GM12878 (cell line): ENCODE results near the gene SOX12. TPM values are rescaled to one million over a fixed set of nuclear protein-coding genes. Genes with fewer than 3 reads are reported as not detected.

ENCODE experiments used
- EP300 ChIP-seq, 2 experiments: fragments of 150-350 bp in 1 of 2; IDR thresholded peaks; 2 replicates each; pipeline ENCODE4 v1.6.1; 2011 to 2012; ENCODE audit warnings: low read depth in 2 of 2, low read length in 2 of 2, borderline replicate concordance in 1 of 2, improper control_type of control experiment in 1 of 2, inconsistent platforms in 1 of 2; ENCODE audit not compliant: control insufficient read depth in 1 of 2
- HDAC2 ChIP-seq: fragments of 200-600 bp; sonication (generic); IDR thresholded peaks from 2 replicates; pipeline ENCODE4 v1.6.1; 2017
- HDAC6 ChIP-seq: fragments of 200-600 bp; sonication (generic); IDR thresholded peaks from one replicate; pipeline ENCODE4 v1.8.0; 2017; ENCODE audit warnings: antibody characterized with exemption; ENCODE audit not compliant: unreplicated experiment
- HDGF ChIP-seq: fragments of 450-650 bp; IDR thresholded peaks from 2 replicates; pipeline ENCODE4 v1.6.1; 2016; ENCODE audit warnings: antibody characterized with exemption
- HSF1 ChIP-seq: fragments of 150-350 bp; IDR thresholded peaks from 2 replicates; pipeline ENCODE4 v1.6.1; 2014; ENCODE audit warnings: mild to moderate bottlenecking, low read depth, low read length
- KAT2A ChIP-seq: conservative IDR thresholded peaks from 2 replicates; pipeline ENCODE4 v1.6.1; 2011; ENCODE audit warnings: low read depth, low read length; ENCODE audit not compliant: control insufficient read depth
- MTA2 ChIP-seq: fragments of 450-650 bp; IDR thresholded peaks from 2 replicates; pipeline ENCODE4 v1.6.1; 2016; ENCODE audit warnings: low read depth, mild to moderate bottlenecking, moderate library complexity
- SREBF1 ChIP-seq: IDR thresholded peaks from 2 replicates; pipeline ENCODE4 v1.6.1; 2012; ENCODE audit warnings: mild to moderate bottlenecking, low read length
- SREBF2 ChIP-seq: IDR thresholded peaks from 2 replicates; pipeline ENCODE4 v1.6.1; 2012; ENCODE audit warnings: mild to moderate bottlenecking, low read length
- TBL1XR1 ChIP-seq: IDR thresholded peaks from 2 replicates; pipeline ENCODE4 v1.6.1; 2012; ENCODE audit warnings: low read depth, low read length, improper control_type of control experiment
- polyA plus RNA-seq, 11 experiments: library from polyadenylated mRNA; depleted of rRNA in 4 of 11; unstranded in 6 of 11; stranded (reverse) in 5 of 11; fragments of >200 nt; fragmentation: Nextera tagmentation in 4 of 11; fragmentation: Illumina TruSeq in 1 of 11; extraction: Ambion mirVana in 4 of 11; extraction: Trizol in 1 of 11; gene quantifications; 1 replicate in 1 of 11; 2 replicates in 10 of 11; pipeline versions ENCODE4 v1.2.1 to v1.2.3, GENCODE V29; 2011 to 2016; ENCODE audit warnings: inconsistent platforms in 2 of 11, missing spikeins in 2 of 11, low read depth in 1 of 11
- total RNA-seq, 4 experiments: library from RNA; depleted of rRNA in 3 of 4; stranded (reverse); fragments of >200 nt in 3 of 4; fragmentation: Illumina TruSeq in 1 of 4; extraction: Trizol in 1 of 4; gene quantifications; 2 replicates each; pipeline versions ENCODE4 v1.2.1 to v1.2.3, GENCODE V29; 2013 to 2021
- TF ChIP-seq, protein P1 (sequence below): fragments of 450-650 bp; IDR thresholded peaks from 2 replicates; pipeline ENCODE4 v1.6.1; 2014; ENCODE audit warnings: mild to moderate bottlenecking
- TF ChIP-seq, protein P2 (sequence below): fragments of 450-650 bp; IDR thresholded peaks from 2 replicates; pipeline ENCODE4 v1.6.1; 2017; ENCODE audit warnings: mild to moderate bottlenecking
- TF ChIP-seq, protein P3 (sequence below): fragments of 450-650 bp; IDR thresholded peaks from 2 replicates; pipeline ENCODE4 v1.6.1; 2016; ENCODE audit warnings: mild to moderate bottlenecking
- TF ChIP-seq, protein P4 (sequence below): IDR thresholded peaks from 2 replicates; pipeline ENCODE4 v1.6.1; 2011; ENCODE audit warnings: borderline replicate concordance, low read depth, mild to moderate bottlenecking, moderate library complexity, mixed read lengths, low read length; ENCODE audit not compliant: insufficient read depth; ENCODE audit errors: extremely low read length
- TF ChIP-seq, protein P5 (sequence below): IDR thresholded peaks from 2 replicates; pipeline ENCODE4 v1.6.1; 2012; ENCODE audit warnings: low read depth, low read length, improper control_type of control experiment
- TF ChIP-seq, protein P6 (sequence below): fragments of 450-650 bp; IDR thresholded peaks from 2 replicates; pipeline ENCODE4 v1.6.1; 2017; ENCODE audit warnings: mild to moderate bottlenecking, moderate library complexity

The SOX12 gene
- total and polyA plus RNA-seq, 10 of the 15 experiments (the other 5 are each of a cell fraction or from before 2014, with no cell fraction given): 0.50 to 17.9 (median 1.4) TPM

GRCh38 chr20:297098-297924 is 28.0 kb upstream of the SOX12 start, which contains the start of gene ZCCHC3 (continued):
- TF ChIP-seq, protein P1, sequence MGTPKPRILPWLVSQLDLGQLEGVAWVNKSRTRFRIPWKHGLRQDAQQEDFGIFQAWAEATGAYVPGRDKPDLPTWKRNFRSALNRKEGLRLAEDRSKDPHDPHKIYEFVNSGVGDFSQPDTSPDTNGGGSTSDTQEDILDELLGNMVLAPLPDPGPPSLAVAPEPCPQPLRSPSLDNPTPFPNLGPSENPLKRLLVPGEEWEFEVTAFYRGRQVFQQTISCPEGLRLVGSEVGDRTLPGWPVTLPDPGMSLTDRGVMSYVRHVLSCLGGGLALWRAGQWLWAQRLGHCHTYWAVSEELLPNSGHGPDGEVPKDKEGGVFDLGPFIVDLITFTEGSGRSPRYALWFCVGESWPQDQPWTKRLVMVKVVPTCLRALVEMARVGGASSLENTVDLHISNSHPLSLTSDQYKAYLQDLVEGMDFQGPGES: no peak
- TF ChIP-seq MTA2 (no peak), HDAC6 (no peak), HDAC2 (no peak), SREBF2 (no peak), KAT2A (no peak), HSF1 (no peak), TBL1XR1 (no peak), HDGF (peak; percentile 89), EP300 (IDR thresholded peaks at IDR 0.05; ENCODE audit: borderline replicate concordance in 1 of 2, control insufficient read depth in 1 of 2, low read depth in 2 of 2, low read length in 2 of 2) (no peak), SREBF1 (no peak)
- TF ChIP-seq, protein P2, sequence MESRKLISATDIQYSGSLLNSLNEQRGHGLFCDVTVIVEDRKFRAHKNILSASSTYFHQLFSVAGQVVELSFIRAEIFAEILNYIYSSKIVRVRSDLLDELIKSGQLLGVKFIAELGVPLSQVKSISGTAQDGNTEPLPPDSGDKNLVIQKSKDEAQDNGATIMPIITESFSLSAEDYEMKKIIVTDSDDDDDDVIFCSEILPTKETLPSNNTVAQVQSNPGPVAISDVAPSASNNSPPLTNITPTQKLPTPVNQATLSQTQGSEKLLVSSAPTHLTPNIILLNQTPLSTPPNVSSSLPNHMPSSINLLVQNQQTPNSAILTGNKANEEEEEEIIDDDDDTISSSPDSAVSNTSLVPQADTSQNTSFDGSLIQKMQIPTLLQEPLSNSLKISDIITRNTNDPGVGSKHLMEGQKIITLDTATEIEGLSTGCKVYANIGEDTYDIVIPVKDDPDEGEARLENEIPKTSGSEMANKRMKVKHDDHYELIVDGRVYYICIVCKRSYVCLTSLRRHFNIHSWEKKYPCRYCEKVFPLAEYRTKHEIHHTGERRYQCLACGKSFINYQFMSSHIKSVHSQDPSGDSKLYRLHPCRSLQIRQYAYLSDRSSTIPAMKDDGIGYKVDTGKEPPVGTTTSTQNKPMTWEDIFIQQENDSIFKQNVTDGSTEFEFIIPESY: no peak
- TF ChIP-seq, protein P3, sequence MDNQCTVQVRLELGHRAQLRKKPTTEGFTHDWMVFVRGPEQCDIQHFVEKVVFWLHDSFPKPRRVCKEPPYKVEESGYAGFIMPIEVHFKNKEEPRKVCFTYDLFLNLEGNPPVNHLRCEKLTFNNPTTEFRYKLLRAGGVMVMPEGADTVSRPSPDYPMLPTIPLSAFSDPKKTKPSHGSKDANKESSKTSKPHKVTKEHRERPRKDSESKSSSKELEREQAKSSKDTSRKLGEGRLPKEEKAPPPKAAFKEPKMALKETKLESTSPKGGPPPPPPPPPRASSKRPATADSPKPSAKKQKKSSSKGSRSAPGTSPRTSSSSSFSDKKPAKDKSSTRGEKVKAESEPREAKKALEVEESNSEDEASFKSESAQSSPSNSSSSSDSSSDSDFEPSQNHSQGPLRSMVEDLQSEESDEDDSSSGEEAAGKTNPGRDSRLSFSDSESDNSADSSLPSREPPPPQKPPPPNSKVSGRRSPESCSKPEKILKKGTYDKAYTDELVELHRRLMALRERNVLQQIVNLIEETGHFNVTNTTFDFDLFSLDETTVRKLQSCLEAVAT: peak; percentile 46
- TF ChIP-seq, protein P4, sequence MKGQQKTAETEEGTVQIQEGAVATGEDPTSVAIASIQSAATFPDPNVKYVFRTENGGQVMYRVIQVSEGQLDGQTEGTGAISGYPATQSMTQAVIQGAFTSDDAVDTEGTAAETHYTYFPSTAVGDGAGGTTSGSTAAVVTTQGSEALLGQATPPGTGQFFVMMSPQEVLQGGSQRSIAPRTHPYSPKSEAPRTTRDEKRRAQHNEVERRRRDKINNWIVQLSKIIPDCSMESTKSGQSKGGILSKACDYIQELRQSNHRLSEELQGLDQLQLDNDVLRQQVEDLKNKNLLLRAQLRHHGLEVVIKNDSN: no peak
- TF ChIP-seq, protein P5, sequence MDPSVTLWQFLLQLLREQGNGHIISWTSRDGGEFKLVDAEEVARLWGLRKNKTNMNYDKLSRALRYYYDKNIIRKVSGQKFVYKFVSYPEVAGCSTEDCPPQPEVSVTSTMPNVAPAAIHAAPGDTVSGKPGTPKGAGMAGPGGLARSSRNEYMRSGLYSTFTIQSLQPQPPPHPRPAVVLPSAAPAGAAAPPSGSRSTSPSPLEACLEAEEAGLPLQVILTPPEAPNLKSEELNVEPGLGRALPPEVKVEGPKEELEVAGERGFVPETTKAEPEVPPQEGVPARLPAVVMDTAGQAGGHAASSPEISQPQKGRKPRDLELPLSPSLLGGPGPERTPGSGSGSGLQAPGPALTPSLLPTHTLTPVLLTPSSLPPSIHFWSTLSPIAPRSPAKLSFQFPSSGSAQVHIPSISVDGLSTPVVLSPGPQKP: peak; percentile 44; the same call in 1 of the 2 replicates
- TF ChIP-seq, protein P6, sequence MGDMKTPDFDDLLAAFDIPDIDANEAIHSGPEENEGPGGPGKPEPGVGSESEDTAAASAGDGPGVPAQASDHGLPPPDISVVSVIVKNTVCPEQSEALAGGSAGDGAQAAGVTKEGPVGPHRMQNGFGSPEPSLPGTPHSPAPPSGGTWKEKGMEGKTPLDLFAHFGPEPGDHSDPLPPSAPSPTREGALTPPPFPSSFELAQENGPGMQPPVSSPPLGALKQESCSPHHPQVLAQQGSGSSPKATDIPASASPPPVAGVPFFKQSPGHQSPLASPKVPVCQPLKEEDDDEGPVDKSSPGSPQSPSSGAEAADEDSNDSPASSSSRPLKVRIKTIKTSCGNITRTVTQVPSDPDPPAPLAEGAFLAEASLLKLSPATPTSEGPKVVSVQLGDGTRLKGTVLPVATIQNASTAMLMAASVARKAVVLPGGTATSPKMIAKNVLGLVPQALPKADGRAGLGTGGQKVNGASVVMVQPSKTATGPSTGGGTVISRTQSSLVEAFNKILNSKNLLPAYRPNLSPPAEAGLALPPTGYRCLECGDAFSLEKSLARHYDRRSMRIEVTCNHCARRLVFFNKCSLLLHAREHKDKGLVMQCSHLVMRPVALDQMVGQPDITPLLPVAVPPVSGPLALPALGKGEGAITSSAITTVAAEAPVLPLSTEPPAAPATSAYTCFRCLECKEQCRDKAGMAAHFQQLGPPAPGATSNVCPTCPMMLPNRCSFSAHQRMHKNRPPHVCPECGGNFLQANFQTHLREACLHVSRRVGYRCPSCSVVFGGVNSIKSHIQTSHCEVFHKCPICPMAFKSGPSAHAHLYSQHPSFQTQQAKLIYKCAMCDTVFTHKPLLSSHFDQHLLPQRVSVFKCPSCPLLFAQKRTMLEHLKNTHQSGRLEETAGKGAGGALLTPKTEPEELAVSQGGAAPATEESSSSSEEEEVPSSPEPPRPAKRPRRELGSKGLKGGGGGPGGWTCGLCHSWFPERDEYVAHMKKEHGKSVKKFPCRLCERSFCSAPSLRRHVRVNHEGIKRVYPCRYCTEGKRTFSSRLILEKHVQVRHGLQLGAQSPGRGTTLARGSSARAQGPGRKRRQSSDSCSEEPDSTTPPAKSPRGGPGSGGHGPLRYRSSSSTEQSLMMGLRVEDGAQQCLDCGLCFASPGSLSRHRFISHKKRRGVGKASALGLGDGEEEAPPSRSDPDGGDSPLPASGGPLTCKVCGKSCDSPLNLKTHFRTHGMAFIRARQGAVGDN: peak; percentile 46
